ENCODE results near the gene CEACAM7.
"Not testable (repeated sequence)": the region's sequence is repeated elsewhere in the genome, so short reads cannot be mapped to it uniquely, and the experiment has no call there.

Gene CEACAM7

DNA sequence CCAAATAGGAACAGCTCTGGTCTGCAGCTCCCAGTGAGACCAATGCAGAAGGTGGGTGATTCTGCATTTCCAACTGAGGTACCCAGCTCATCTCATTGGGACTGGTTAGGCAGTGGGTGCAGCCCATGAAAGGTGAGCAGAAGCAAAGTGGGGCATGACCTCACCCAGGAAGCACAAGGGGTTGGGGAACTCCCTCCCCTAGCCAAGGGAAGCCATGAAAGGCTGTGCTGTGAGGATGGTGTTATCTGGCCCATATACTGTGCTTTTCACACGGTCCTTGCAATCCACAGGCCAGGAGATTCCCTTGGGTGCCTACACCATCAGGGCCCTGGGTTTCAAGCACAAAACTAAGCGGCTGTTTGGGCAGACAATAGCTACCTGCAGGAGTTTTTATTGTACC lies 31.3 kb downstream of the CEACAM7 start:
- DNase-seq (ENCODE audit: low read depth), result not testable (repeated sequence)

DNA sequence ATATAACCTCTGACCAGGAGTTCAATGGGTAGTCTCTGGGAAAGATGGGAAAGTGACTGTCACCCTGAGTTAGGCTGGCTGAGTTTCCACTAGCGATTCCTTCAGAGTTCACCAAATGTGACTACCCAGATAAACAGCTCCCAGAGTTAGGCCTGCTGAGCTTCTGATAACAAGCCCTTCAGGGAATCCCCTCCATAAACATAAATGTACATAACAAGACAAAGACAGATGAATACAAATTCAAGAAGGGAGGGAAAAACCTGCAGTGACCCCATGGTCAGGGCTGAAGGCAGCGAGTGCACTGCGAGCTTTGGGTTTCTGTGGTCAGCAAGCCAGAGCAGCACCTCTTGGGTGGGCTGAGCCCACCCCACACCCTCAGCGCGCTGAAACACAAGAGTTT lies 35.8 kb downstream of the CEACAM7 start:
- DNase-seq (ENCODE audit: low read depth), result no peak

DNA sequence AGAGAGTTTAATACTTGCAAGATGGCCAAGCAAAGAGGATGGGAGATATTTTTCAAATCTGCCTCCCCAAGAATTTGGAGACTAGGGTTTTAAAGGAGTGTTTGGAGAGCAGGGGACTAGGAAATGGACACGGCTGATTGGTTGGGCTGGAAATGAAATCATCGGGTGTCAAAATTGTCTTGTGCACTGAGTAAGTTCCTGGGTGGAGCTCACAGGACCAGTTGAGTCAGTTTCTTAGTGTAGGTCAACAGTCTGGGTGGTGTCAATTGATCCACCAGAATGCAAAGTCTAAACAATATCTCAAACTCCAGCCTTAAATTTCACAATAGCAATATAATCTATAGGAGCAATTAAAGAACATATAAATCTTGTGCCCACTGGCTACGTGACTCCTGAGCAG lies 38.2 kb downstream of the CEACAM7 start:
- no peak for DNase-seq (ENCODE audit: low read depth)

DNA sequence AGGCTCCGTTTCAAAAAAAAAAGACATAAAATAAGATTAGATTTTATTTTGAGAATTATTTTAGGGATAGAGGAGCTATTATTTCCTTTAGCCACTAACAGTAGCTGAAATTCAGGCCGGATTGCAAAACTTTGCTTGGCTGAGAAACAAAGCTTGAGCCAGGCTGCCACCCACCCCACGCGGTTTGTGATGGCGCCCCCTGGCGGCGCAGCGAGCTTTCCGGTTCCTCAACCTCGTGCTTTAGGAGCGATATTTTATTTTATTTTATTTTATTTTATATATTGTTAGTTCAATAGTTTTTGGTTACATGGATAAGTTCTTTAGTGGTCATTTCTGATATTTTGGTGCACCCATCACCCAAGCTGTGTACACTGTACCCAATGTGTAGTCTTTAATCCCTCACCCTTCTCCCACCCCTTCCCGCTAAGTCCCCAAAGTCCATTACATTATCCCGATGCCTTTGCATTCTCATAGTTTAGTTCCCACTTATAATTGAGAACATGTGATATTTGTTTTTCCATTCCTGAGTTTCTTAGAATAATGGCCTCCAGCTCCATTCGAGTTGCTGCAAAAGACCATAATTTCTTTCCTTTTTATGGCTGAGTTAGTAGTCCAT lies 41.4 kb downstream of the CEACAM7 start:
- peak; percentile 14 for DNase-seq (ENCODE audit: low read depth)

DNA sequence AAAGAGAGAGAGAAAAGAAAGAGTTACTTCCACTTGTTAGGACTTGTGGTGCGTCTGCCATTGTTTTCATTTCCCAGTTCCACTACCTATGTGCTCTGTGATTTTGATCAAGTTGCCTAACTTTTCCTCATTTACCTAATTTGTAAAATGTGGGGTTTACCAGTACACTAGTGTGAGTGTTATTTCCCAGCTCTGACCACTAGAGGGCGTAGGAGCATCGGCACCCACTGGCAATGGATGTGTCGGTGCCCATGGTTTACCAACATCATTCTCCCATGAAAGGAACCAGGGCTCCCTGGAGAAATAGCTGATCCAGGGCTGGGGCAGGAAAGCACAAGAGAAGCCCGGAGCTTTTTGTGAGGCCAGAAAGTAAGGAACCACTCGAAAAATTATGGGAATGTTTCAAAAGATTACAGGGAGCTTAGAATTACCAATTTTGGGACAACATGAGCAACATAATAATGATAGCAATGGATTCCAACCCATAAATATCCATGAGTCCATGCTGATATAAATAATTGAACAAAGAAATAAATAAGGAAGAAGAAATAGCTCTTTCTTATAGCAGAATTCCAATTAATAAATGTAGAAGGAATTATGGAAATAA lies 46.1 kb downstream of the CEACAM7 start:
- DNase-seq (ENCODE audit: low read depth), result peak; percentile 44

DNA sequence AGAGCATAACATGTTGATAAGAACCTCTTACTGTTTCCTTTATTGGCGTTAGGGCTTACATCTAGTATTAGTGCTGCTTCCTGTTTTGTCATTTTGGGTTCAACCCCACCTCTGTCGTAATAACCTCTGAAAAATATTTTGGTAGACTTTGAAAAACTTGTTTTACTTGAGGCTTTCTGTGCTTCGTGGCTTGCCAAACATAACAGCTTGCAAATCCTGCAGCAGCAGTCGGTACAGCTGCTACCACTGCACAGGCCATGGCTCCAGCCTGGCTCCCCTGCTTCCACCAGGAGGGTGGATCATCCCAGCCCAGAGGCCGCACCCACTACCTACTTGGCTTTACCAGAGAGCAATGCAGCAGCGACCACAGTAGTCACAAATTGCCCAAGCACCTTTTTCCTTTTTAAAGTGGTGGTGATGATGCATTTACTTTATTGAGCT lies 49.4 kb downstream of the CEACAM7 start:
- no peak for DNase-seq (ENCODE audit: low read depth)

DNA sequence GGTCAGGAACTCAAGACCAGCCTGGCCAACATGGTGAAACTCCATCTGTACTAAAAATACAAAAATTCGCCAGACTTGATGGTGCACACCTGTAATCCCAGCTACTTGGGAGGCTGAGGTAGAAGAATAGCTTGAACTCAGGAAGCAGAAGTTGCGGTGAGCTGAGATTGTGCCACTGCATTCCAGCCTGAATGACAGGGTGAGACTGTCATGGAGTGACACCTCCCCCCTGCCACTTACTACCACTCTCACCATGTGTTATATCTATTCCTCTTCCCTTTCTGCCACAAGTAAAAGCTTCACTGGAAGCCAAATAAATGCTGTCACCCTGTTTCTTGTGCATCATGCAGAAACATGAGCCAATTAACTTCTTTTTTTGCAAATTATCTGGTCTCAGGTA lies 50.6 kb downstream of the CEACAM7 start:
- DNase-seq (ENCODE audit: low read depth), result no peak

DNA sequence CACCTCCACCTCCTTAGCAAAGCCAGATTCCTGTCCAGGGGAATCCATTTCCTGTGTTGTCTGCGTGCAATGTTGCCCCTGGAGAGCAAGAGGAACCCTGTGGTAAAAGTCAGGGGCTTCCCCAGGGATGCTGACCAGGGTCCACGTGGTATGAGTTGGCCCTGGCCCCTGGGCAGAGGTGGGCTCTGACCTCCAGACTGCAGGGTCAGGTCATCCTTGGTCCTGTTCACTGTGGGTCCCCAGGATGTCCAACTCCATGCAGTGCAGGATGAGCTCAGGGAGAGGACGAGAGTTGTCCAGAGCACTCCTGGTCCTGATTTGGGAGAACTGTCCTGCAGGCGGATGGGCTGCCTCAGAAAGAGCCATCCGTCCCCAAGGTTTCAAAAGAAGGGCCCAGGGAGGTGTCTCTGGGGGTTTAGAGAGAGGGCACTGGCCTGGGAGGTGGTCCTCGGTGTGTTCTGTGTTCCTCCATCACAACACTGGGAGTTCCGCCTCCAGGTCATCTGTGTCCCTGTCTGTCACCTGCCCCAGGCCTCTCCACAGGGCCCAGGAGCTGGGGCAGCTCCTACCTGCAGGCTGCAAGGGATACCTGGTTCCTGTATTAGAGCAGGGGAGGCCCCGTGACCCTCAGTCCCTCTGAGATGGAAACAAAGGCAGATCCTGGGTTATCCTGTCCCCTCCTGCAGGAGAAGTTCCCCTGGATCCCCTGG lies 59.9 kb downstream of the CEACAM7 start:
- DNase-seq (ENCODE audit: low read depth), result no peak

DNA sequence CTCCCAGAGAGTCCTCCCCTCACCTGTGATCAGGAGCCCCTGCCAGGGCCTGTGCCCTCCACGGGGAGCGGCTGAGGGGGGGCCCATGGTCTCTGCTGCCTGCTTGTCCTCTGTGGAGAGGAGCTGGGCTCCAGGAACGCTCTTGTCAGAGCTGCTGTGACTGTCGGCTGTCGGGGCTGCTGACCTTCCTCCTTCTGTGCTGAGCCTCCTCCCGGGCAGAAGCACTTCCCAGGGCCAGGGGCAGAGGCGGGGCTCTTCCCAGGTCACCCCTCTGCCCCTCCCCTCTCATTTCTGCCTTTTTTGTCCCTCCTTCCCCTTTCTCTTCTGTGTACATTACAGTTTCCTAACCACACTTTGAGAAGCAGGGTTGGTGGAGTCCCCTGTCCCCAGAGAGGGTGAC lies 61.2 kb downstream of the CEACAM7 start, which contains the start of gene CEACAM4:
Gene CEACAM4 (minus strand): TSS at position 198 of the 400 bp plus-strand sequence. CDS start 111 bp downstream, at position 87.
- DNase-seq (ENCODE audit: low read depth), result no peak

- DNase-seq (ENCODE audit: low read depth), result no peak
These were observed 61.8 kb downstream of the CEACAM7 start for GRCh38 chr19:41626278-41626677.

DNA sequence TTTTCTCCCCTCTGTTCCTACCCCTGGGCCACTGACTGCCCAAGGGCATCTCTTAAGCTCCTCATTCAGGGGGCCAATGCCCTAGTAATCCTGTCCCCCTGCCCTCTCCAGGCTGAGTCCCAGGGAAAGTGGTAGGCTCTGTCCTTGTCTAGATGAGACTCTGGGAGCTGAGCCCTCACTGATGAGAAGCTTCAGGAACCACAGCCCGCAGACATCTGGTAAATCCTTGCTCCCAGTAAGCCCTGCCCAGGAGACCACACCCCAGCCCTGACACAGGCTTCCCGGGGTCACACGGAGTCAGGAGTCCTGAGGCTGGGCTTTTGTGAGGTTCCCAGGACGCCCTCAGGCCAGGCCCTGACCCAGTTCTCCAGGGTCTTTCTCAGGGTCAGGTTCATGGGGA lies 63.1 kb downstream of the CEACAM7 start:
- no peak for DNase-seq (ENCODE audit: low read depth)

DNA sequence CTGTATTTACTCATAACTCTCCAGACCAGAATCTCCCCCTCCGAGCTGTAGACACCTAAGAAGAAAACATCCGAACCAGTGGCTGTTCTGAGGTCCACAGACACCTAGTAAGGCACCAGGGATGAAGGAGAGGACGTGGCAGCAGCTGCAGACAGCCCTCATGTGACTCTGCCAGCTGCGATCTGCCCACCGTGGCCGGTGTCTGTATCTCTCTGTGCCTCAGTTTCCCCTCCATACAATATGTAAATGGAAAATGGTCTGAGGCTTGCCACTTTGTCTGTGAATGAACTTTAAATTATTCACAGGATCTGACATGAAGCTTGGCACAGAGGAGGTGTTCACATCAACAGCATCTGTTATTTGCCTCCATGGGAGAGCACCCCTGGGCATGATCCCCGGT lies 63.6 kb downstream of the CEACAM7 start:
- no peak for DNase-seq (ENCODE audit: low read depth)

DNA sequence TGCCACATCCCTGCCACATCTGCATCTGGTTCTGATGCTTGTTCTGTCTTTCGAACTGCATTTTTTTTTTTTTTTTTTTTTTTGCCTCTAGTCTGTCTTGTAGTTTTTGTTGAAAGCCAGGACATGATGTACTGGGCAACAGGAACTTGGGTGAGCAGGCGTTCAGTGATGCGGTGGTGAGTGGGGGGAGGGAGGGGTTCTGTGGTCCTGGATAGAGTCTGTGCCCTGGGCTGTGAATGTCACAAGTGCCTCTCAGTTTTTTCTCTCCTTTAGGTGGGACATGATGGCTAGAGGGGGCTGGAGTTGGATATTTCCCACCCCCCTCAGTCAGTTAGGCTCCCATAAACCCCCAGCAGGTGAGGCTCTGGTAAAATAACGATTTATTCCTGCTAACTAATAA lies 64.7 kb downstream of the CEACAM7 start:
- no peak for DNase-seq (ENCODE audit: low read depth)

All from activated T-helper 1 cell treated with Interleukin-2 at 50 U/mL for 16 hours (primary cell).